Mononuclear cell (primary cell): ENCODE data around the gene SREBF1. TPM values are rescaled to one million over a fixed set of nuclear protein-coding genes. Genes with fewer than 3 reads are reported as not detected.

Experiments
- H3K27me3 ChIP-seq: 2 replicates; pipeline ENCODE4 v1.6.0; 2011; ENCODE audit warnings: low read length, control low read depth; ENCODE audit not compliant: insufficient read depth
- H3K4me1 ChIP-seq: 2 replicates; pipeline ENCODE4 v1.5.1; 2011; ENCODE audit warnings: mild to moderate bottlenecking, low read length, control low read depth; ENCODE audit not compliant: insufficient read depth
- H3K4me3 ChIP-seq: 2 replicates; pipeline ENCODE4 v1.5.1; 2011; ENCODE audit warnings: mild to moderate bottlenecking, low read length, moderate library complexity
- H3K9me3 ChIP-seq: 2 replicates; pipeline ENCODE4 v1.5.1; 2011; ENCODE audit warnings: low read depth, mild to moderate bottlenecking, control low read depth, low read length
- total RNA-seq: library from RNA; depleted of rRNA; stranded (reverse); fragments of >200 nt; gene quantifications from one replicate; pipeline ENCODE4 v1.2.3, GENCODE V29; 2012

Gene SREBF1
- total RNA-seq, 1 donor, result 61.9 TPM

- Histone ChIP-seq H3K9me3 (no peaks in the 10 kb centered on the region), H3K27me3 (no peaks in the 10 kb centered on the region), H3K4me1 (peaks cover 5% of the 10 kb centered on the region), H3K4me3 (no peak overlapping the region)
Observed at GRCh38 chr17:17807440-17807839, 29.3 kb downstream of the SREBF1 start.

GRCh38 chr17:17806611-17807274 lies 30.0 kb downstream of the SREBF1 start:
- Histone ChIP-seq H3K9me3 (no peaks in the 10 kb centered on the region), H3K4me3 (no peak overlapping the region), H3K27me3 (no peaks in the 10 kb centered on the region), H3K4me1 (no peaks in the 10 kb centered on the region)

- Histone ChIP-seq H3K27me3 (no peaks in the 10 kb centered on the region), H3K4me1 (no peaks in the 10 kb centered on the region), H3K4me3 (no peak overlapping the region), H3K9me3 (no peaks in the 10 kb centered on the region)
Observed at GRCh38 chr17:17806035-17806434, 30.8 kb downstream of the SREBF1 start.

- H3K4me1 ChIP-seq, result no peaks in the 10 kb centered on the region
- H3K27me3 ChIP-seq, result no peaks in the 10 kb centered on the region
- H3K4me3 ChIP-seq, result no peak overlapping the region
- H3K9me3 ChIP-seq, result no peaks in the 10 kb centered on the region
Observed at GRCh38 chr17:17805575-17805974, 31.2 kb downstream of the SREBF1 start.

- H3K9me3 ChIP-seq, result no peaks in the 10 kb centered on the region
- no peaks in the 10 kb centered on the region for H3K4me1 ChIP-seq
Observed at GRCh38 chr17:17804007-17804406, 32.8 kb downstream of the SREBF1 start.

GRCh38 chr17:17801800-17802481 lies 34.8 kb downstream of the SREBF1 start:
- Histone ChIP-seq H3K27me3 (no peaks in the 10 kb centered on the region), H3K9me3 (no peaks in the 10 kb centered on the region), H3K4me3 (no peak overlapping the region), H3K4me1 (no peaks in the 10 kb centered on the region)

More at GRCh38 chr17:17804007-17804406, 32.8 kb downstream of the SREBF1 start:
- H3K27me3 ChIP-seq, result no peaks in the 10 kb centered on the region
- no peak overlapping the region for H3K4me3 ChIP-seq

GRCh38 chr17:17800504-17801021 lies 36.2 kb downstream of the SREBF1 start:
- Histone ChIP-seq H3K9me3 (no peaks in the 10 kb centered on the region), H3K4me1 (no peaks in the 10 kb centered on the region), H3K4me3 (no peak overlapping the region), H3K27me3 (no peaks in the 10 kb centered on the region)

GRCh38 chr17:17798573-17799255 lies 38.1 kb downstream of the SREBF1 start:
- Histone ChIP-seq H3K4me1 (no peaks in the 10 kb centered on the region), H3K9me3 (no peaks in the 10 kb centered on the region), H3K4me3 (no peak overlapping the region), H3K27me3 (no peaks in the 10 kb centered on the region)

GRCh38 chr17:17798010-17798556 lies 38.7 kb downstream of the SREBF1 start:
- Histone ChIP-seq H3K4me1 (peaks cover 6% of the 10 kb centered on the region), H3K4me3 (no peak overlapping the region), H3K9me3 (no peaks in the 10 kb centered on the region), H3K27me3 (no peaks in the 10 kb centered on the region)

- Histone ChIP-seq H3K4me1 (peaks cover 11% of the 10 kb centered on the region), H3K27me3 (no peaks in the 10 kb centered on the region), H3K9me3 (no peaks in the 10 kb centered on the region), H3K4me3 (no peak overlapping the region)
Observed at GRCh38 chr17:17797119-17797809, 39.5 kb downstream of the SREBF1 start.

GRCh38 chr17:17796787-17797061 lies 40.1 kb downstream of the SREBF1 start:
- no peak overlapping the region for H3K4me3 ChIP-seq
- H3K9me3 ChIP-seq, result no peaks in the 10 kb centered on the region
- peaks cover 17% of the 10 kb centered on the region for H3K4me1 ChIP-seq
- H3K27me3 ChIP-seq, result no peaks in the 10 kb centered on the region

- Histone ChIP-seq H3K27me3 (no peaks in the 10 kb centered on the region), H3K4me1 (peaks cover 18% of the 10 kb centered on the region), H3K4me3 (no peak overlapping the region), H3K9me3 (no peaks in the 10 kb centered on the region)
Observed at GRCh38 chr17:17795946-17796786, 40.6 kb downstream of the SREBF1 start.

- H3K9me3 ChIP-seq, result no peaks in the 10 kb centered on the region
- H3K4me3 ChIP-seq, result no peak overlapping the region
- H3K4me1 ChIP-seq, result peaks cover 18% of the 10 kb centered on the region
- H3K27me3 ChIP-seq, result no peaks in the 10 kb centered on the region
Observed at GRCh38 chr17:17795296-17795695, 41.5 kb downstream of the SREBF1 start.

GRCh38 chr17:17794382-17794781 lies 42.4 kb downstream of the SREBF1 start:
- Histone ChIP-seq H3K4me3 (no peak overlapping the region), H3K4me1 (peaks cover 18% of the 10 kb centered on the region), H3K27me3 (no peaks in the 10 kb centered on the region), H3K9me3 (no peaks in the 10 kb centered on the region)
